ENCODE data around the gene ZNHIT2. TPM values are rescaled to one million over a fixed set of nuclear protein-coding genes. Genes with fewer than 3 reads are reported as not detected.
A peak's percentile ranks its signal among the peaks of the same experiment; 100 is the strongest.
"Not testable (repeated sequence)": the region's sequence is repeated elsewhere in the genome, so short reads cannot be mapped to it uniquely, and the experiment has no call there.

Gene ZNHIT2
- 8.3 TPM for polyA plus RNA-seq (2012; ENCODE audit: insufficient read depth, insufficient read length)

- peak; percentile 98 for DNase-seq (ENCODE audit: low read depth, low spot score)
- H3K4me3 ChIP-seq (ENCODE audit: low read length), result peak within 1 kb of the TSS; percentile 82
Measured at GRCh38 chr11:65117206-65118096, at the start of gene ZNHIT2. ZNHIT2 (minus strand) TSS chr11:65117701; CDS start chr11:65117653, 48 bp downstream.

- DNase-seq (ENCODE audit: low read depth, low spot score), result no peak
- H3K4me3 ChIP-seq (ENCODE audit: low read length), result no peak overlapping the region
Measured at GRCh38 chr11:65166893-65167292, 49.4 kb upstream of the ZNHIT2 start.

GRCh38 chr11:65165410-65166317 is 48.2 kb upstream of the ZNHIT2 start:
- no peak overlapping the region for H3K4me3 ChIP-seq (ENCODE audit: low read length)
- no peak for DNase-seq (ENCODE audit: low read depth, low spot score)

GRCh38 chr11:65163684-65164083 is 46.2 kb upstream of the ZNHIT2 start:
- H3K4me3 ChIP-seq (ENCODE audit: low read length), result no peak overlapping the region
- no peak for DNase-seq (ENCODE audit: low read depth, low spot score)

GRCh38 chr11:65160643-65161042 is 43.1 kb upstream of the ZNHIT2 start:
- no peak overlapping the region for H3K4me3 ChIP-seq (ENCODE audit: low read length)
- no peak for DNase-seq (ENCODE audit: low read depth, low spot score)

- no peak for DNase-seq (ENCODE audit: low read depth, low spot score)
- H3K4me3 ChIP-seq (ENCODE audit: low read length), result no peak overlapping the region
Measured at GRCh38 chr11:65159012-65159411, 41.5 kb upstream of the ZNHIT2 start.

- no peak for DNase-seq (ENCODE audit: low read depth, low spot score)
- H3K4me3 ChIP-seq (ENCODE audit: low read length), result no peak overlapping the region
Measured at GRCh38 chr11:65157336-65157735, 39.8 kb upstream of the ZNHIT2 start.

- H3K4me3 ChIP-seq (ENCODE audit: low read length), result no peak overlapping the region
- no peak for DNase-seq (ENCODE audit: low read depth, low spot score)
Measured at GRCh38 chr11:65156926-65157325, 39.4 kb upstream of the ZNHIT2 start.

GRCh38 chr11:65156256-65156655 is 38.8 kb upstream of the ZNHIT2 start:
- H3K4me3 ChIP-seq (ENCODE audit: low read length), result no peak overlapping the region
- DNase-seq (ENCODE audit: low read depth, low spot score), result no peak

- no peak overlapping the region for H3K4me3 ChIP-seq (ENCODE audit: low read length)
Measured at GRCh38 chr11:65152122-65152521, 34.6 kb upstream of the ZNHIT2 start.

GRCh38 chr11:65151331-65151899 is 33.9 kb upstream of the ZNHIT2 start:
- H3K4me3 ChIP-seq (ENCODE audit: low read length), result no peak overlapping the region
- no peak for DNase-seq (ENCODE audit: low read depth, low spot score)

More at GRCh38 chr11:65152122-65152521, 34.6 kb upstream of the ZNHIT2 start:
- DNase-seq (ENCODE audit: low read depth, low spot score), result no peak

- H3K4me3 ChIP-seq (ENCODE audit: low read length), result no peak overlapping the region
- no peak for DNase-seq (ENCODE audit: low read depth, low spot score)
Measured at GRCh38 chr11:65150509-65151299, 33.2 kb upstream of the ZNHIT2 start.

GRCh38 chr11:65150131-65150508 is 32.6 kb upstream of the ZNHIT2 start:
- not testable (repeated sequence) for H3K4me3 ChIP-seq (ENCODE audit: low read length); DNase-seq (ENCODE audit: low read depth, low spot score)

- no peak for DNase-seq (ENCODE audit: low read depth, low spot score)
- no peak overlapping the region for H3K4me3 ChIP-seq (ENCODE audit: low read length)
Measured at GRCh38 chr11:65148657-65149056, 31.2 kb upstream of the ZNHIT2 start.

- no peak overlapping the region for H3K4me3 ChIP-seq (ENCODE audit: low read length)
- DNase-seq (ENCODE audit: low read depth, low spot score), result no peak
Measured at GRCh38 chr11:65147352-65148075, 30.0 kb upstream of the ZNHIT2 start.

- no peak for DNase-seq (ENCODE audit: low read depth, low spot score)
- no peak overlapping the region for H3K4me3 ChIP-seq (ENCODE audit: low read length)
Measured at GRCh38 chr11:65141896-65142494, 24.5 kb upstream of the ZNHIT2 start.

GRCh38 chr11:65136515-65137096 is 19.1 kb upstream of the ZNHIT2 start:
- no peak overlapping the region for H3K4me3 ChIP-seq (ENCODE audit: low read length)
- DNase-seq (ENCODE audit: low read depth, low spot score), result no peak

Measured in Jurkat, Clone E6-1 (cell line).